Cerebellar cortex (tissue), 1 donor: Measurements from ENCODE around the gene EN1.

Experiments used
- DNase-seq: peaks from one replicate; pipeline ENCODE4 v3.0.0-alpha.2; 2015; ENCODE audit warnings: low spot score

The EN1 gene

GRCh38 chr2:118846953-118847761, at the start of gene EN1:
EN1 (minus strand) TSS chr2:118847648; CDS start chr2:118847167, 481 bp downstream.
- no peak for DNase-seq

- DNase-seq: no peak
These were observed 45.7 kb upstream of the EN1 start for GRCh38 chr2:118893100-118893499.

DNA sequence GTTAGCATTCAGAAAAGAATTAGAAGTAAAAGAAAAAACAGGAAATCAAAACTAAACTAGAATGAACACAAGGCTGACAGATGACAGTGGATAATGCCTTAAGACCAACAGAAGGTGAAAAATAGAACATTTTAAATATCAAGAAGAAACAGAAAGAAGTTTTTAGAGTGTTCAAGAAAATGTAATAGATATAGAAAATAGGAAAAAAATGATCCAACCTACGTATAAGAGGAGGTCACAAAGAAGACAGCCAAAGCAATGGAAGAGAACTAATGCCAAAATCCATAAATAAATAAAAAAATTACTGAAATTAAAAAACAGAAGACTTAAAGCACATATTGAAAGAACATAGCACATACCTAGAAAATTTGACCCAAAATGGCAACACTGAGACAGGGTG, 42.5 kb upstream of the EN1 start:
- no peak for DNase-seq

GRCh38 chr2:118883792-118884191, 36.3 kb upstream of the EN1 start:
- DNase-seq: no peak

DNA sequence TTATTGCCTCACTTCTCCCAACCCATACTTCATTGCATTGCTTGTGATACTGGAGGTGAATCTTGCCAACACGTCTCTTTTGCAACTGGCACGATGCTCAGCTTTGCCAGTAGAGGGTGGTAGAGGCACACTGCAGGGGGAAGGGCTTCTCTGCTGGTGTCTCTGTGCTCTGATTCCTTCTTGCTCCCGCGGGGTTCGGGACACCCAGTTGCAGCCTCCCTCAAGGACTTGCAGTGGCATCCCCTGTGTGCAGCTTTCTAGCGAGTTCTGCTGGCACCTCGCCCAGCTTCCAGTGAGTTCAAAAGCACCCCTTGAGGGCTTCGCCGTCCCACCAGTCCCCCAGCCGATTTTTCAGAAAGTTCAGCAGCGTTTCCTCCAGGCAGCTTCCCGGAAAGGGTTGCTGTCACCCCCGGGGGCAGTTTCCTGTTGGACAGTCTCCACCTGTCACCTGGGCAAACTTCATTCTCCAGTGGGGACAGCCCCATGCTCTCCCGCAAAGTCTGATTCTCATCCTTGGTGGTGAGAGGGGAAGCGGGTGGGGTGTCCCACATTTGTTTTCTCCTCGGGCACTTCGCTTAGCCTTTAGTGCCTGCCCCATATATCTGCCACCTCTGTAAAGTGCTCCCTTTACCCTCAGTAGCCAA, 35.4 kb upstream of the EN1 start:
- peak; percentile 31 for DNase-seq

DNA sequence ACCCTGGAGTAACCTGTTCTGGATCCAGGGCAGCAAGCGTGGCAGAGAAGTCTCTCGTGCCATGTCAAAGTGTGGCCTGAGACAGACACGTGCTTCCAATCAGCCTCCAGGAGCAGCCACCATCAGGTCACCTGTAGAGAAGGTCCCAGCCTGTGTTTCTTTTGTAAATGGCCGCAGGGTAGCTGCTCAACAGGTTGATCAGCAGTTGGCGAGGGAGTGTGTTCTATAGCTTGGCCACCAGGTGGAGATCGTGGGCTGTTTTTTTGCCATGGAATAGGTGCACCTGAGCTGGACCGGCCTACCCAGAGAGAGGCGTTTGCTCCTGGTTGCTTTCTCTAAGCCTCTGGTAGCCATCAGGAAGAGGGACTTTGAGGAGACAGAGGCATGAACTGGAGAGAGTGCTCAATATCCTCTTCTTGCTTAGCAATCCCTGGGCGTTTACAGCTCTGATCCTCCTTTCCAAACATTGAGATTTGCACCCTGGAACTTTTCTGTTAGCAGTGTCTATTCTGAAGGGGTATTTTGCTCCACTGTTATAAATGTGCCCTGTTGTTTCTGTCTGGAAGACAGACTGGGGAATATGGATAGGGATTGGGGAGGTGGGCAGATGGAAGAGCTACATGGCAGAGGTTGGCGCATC, 34.2 kb upstream of the EN1 start:
- peak; percentile 69 for DNase-seq

GRCh38 chr2:118880501-118880900, 33.1 kb upstream of the EN1 start:
- no peak for DNase-seq

GRCh38 chr2:118878531-118879149, 31.2 kb upstream of the EN1 start:
- no peak for DNase-seq

- DNase-seq: no peak
These were observed 27.9 kb upstream of the EN1 start for GRCh38 chr2:118875318-118875717.

- DNase-seq: no peak
These were observed 26.9 kb upstream of the EN1 start for GRCh38 chr2:118874324-118874723.

GRCh38 chr2:118865106-118865505, 17.7 kb upstream of the EN1 start:
- DNase-seq: peak; percentile 17

DNA sequence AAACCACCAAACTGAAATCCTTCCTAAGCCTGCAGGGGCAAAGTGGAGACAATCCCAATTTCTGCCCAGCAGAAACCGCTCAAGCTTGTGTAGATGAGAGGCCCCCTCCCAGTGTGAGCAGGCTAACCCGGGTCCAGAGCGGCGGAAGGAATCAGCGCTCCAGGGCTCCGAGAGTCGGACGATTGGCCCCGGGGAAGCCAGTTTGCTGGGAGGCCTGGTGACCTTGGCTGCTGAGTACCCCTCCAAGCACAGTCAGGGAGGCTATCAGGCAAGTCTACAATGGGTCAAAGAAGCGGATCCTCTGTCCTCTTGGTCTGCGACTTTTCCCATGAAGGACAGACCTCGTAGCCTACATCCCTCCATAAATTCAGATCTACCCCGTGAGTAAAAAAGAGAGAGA, 16.8 kb upstream of the EN1 start:
- no peak for DNase-seq

DNA sequence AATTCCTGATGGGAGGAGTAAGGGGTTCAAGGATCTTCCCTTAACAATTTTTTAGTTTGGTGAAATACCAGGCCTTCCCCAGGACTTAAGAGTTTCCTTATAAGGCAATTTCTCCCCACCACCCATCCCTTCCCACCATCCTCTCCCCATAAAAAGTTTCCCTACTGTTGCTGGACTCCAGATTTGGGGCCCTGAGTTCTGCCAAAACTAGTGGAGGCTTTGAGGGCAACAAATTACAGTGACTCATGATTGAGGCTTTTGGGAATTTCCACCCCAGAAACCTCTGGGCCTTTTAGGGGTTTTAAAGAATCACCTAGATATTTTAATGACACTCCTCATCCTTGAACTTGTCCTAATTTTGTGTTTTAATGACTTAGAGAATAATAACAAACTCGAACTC, 14.3 kb upstream of the EN1 start:
- DNase-seq: no peak

DNA sequence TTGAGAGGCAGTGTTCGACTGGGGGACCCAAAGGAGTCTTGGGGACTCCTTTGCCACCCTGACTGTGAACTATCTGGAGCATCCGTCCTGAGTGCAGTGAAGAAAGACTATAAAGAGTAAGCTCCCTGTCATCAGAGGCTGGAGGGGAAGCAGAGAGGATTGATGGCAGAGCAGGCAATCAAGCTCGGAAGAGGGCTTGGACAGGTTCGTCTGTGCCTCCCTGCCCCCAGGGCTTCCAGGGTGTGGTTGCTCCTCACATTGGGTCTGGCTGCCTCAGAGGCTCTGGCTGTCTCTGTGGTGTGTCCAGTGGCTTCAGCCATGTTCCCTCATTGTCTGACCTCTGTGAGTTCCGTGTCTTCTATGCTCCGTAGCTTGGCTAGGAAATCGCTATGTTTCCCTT, 13.8 kb upstream of the EN1 start:
- no peak for DNase-seq

- DNase-seq: no peak
These were observed 13.1 kb upstream of the EN1 start for GRCh38 chr2:118860506-118860905.

GRCh38 chr2:118859157-118859770, 11.8 kb upstream of the EN1 start:
- no peak for DNase-seq

DNA sequence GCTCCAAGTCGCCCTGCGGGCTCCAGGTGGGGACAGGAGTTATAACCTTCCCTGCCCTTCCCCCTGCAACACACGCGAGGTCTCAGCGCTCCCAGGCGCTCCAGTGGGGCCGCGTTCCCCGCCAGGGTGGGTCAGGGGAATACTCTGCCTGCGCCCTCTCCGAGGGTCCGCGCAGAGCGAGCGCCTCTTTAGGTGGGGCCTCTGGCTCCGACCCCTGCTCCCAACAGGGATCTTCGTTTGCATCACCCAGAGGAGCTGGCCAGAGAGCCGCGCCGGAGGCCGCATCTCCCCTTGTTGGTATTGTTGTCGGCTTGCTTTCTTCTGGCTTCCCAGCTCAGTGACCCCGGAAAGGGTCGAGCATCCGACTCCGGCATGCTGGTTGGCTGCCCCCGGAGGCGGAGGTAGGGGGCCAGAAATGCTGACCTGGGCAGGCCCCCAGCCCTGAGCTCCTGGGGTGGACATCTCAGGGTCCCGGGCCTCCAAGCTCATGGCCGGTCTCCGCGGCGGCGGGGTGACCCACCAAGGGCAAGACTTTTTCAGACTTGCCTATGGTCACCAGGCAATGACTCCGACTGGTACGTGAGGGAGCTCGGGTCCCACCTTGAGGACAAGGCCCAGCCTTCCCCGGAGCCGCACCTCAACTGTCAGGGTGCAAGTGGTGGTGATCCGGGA, 11.2 kb upstream of the EN1 start:
- no peak for DNase-seq

DNA sequence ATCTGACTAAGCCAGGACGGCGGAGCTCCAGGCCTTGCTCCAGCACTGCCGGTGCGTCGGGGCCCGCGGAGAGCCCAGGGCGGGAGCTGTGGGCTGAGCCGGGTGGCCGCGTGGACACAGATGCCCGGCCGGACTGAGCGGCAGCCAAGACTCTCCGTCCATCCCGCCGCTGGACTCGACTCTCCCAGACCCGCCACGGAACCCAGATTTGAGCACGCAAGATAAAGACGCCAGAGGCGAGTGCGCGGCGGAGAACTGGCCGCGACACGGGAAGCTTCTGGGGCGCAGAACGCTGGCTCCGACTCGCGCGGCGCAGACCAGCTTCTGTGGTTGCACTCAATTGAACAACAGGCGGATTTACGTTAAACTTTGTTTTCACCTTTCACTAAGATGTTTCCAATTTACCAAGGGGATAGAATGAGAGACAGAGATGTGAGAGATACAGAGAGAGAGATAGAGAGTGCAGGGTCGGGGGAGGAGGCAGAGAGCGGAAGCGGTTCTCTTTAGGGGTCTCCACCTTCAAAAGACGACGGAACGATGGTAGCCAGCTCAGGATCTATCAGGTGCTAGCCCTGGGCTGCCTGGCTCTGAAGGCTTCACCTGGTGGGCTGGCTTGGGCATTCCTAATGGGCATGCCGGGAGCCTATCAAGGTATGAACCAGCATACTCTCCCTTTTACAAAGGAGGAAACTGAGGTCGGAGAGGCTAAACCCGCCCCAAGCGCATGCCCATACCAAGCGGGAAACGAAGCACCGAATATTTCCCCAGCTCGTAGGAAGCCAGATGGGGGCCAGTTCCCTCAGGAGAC, 10.4 kb upstream of the EN1 start:
- no peak for DNase-seq

- no peak for DNase-seq
These were observed 9.7 kb upstream of the EN1 start for GRCh38 chr2:118856978-118857676.

GRCh38 chr2:118856330-118856977, 9.0 kb upstream of the EN1 start:
- DNase-seq: no peak
